Activated T-helper 1 cell treated with Interleukin-2 at 50 U/mL for 16 hours (primary cell): ENCODE data around the gene SNHG17.
"Not testable (repeated sequence)": the region's sequence is repeated elsewhere in the genome, so short reads cannot be mapped to it uniquely, and the experiment has no call there.

Source experiments
- DNase-seq: peaks from one replicate; pipeline ENCODE4 v3.0.0-alpha.2; 2020; ENCODE audit warnings: low read depth

SNHG17 gene

GRCh38 chr20:38447931-38448675 lies 13.0 kb upstream of the SNHG17 start:
- no peak for DNase-seq

GRCh38 chr20:38447251-38447661 lies 12.1 kb upstream of the SNHG17 start:
- no peak for DNase-seq

GRCh38 chr20:38446441-38447209 lies 11.5 kb upstream of the SNHG17 start:
- DNase-seq: peak; percentile 88

GRCh38 chr20:38445901-38446425 lies 10.8 kb upstream of the SNHG17 start:
- no peak for DNase-seq

- DNase-seq: no peak
These were observed 10.3 kb upstream of the SNHG17 start for GRCh38 chr20:38445381-38445796.

- DNase-seq: no peak
These were observed 6.8 kb upstream of the SNHG17 start for GRCh38 chr20:38441916-38442315.

- not testable (repeated sequence) for DNase-seq
These were observed 6.0 kb upstream of the SNHG17 start for GRCh38 chr20:38441110-38441509.

- no peak for DNase-seq
These were observed 2.7 kb upstream of the SNHG17 start for GRCh38 chr20:38437796-38438195.

- DNase-seq: no peak
These were observed 419 bp upstream of the SNHG17 start for GRCh38 chr20:38435555-38435939.

GRCh38 chr20:38434301-38434741 lies 807 bp downstream of the SNHG17 start:
- DNase-seq: peak; percentile 2

GRCh38 chr20:38433304-38433972 lies 1.7 kb downstream of the SNHG17 start:
- no peak for DNase-seq

GRCh38 chr20:38432870-38433269 lies 2.3 kb downstream of the SNHG17 start:
- not testable (repeated sequence) for DNase-seq

GRCh38 chr20:38432292-38432691 lies 2.8 kb downstream of the SNHG17 start:
- no peak for DNase-seq

- DNase-seq: no peak
These were observed 4.3 kb downstream of the SNHG17 start for GRCh38 chr20:38430679-38431325.

GRCh38 chr20:38429301-38429700 lies 5.8 kb downstream of the SNHG17 start:
- DNase-seq: no peak

GRCh38 chr20:38428800-38429199 lies 6.3 kb downstream of the SNHG17 start:
- no peak for DNase-seq

- DNase-seq: no peak
These were observed 7.5 kb downstream of the SNHG17 start for GRCh38 chr20:38427655-38428023.

- no peak for DNase-seq
These were observed 8.9 kb downstream of the SNHG17 start for GRCh38 chr20:38426006-38426897.

- DNase-seq: no peak
These were observed 10.7 kb downstream of the SNHG17 start for GRCh38 chr20:38424401-38424800.

- no peak for DNase-seq
These were observed 11.6 kb downstream of the SNHG17 start for GRCh38 chr20:38423541-38423940.

- DNase-seq: no peak
These were observed 13.2 kb downstream of the SNHG17 start for GRCh38 chr20:38421915-38422314.
